ENCODE measurements around the gene LRP1B. TPM values are rescaled to one million over a fixed set of nuclear protein-coding genes. Genes with fewer than 3 reads are reported as not detected.

LRP1B gene
- total and polyA plus RNA-seq, 2 donors (not counting 1 experiment from before 2014, with no cell fraction given): not detected

GRCh38 chr2:140862181-140862580, 1268.6 kb downstream of the LRP1B start:
- Histone ChIP-seq H3K9me3 (ENCODE audit: control extremely low read depth in 1 of 3, control insufficient read depth in 2 of 3, insufficient read depth in 1 of 3, low read length in 2 of 3) (no peaks in the 10 kb centered on the region), H3K9ac (ENCODE audit: low read length) (no peak overlapping the region), H3K4me2 (replicated peaks; ENCODE audit: low read depth, low read length, poor library complexity, severe bottlenecking) (no peak overlapping the region), H3K27me3 (replicated peaks in 1 of 4; ENCODE audit: control extremely low read depth in 1 of 4, control insufficient read depth in 3 of 4, insufficient read depth in 4 of 4, low read length in 3 of 4) (no peaks in the 10 kb centered on the region), H3K27ac (ENCODE audit: low read length in 2 of 2) (no peak overlapping the region), H3K36me3 (replicated peaks in 1 of 2; ENCODE audit: control extremely low read depth in 1 of 2, control insufficient read depth in 1 of 2, extremely low read depth in 1 of 2, insufficient read depth in 2 of 2, low read length in 1 of 2) (no peaks in the 10 kb centered on the region), H4K20me1 (ENCODE audit: control insufficient read depth, insufficient read depth, low read length, poor library complexity, severe bottlenecking) (no peaks in the 10 kb centered on the region), H3K4me3 (ENCODE audit: control extremely low read depth in 1 of 5, extremely low read depth in 1 of 5, insufficient read depth in 1 of 5, low read depth in 2 of 5, low read length in 4 of 5) (no peak overlapping the region), H3K4me1 (ENCODE audit: control insufficient read depth in 2 of 2, insufficient read depth in 2 of 2, low read length in 2 of 2) (no peaks in the 10 kb centered on the region), H3K79me2 (ENCODE audit: control insufficient read depth, insufficient read depth, low read length) (no peaks in the 10 kb centered on the region), H2AFZ (ENCODE audit: insufficient read depth, low read depth, low read length, poor library complexity, severe bottlenecking) (no peak overlapping the region)
- DNase-seq (no peak), ATAC-seq (ENCODE audit: low read depth) (no peak)
- Mint-ChIP-seq H3K27me3 (no peaks in the 10 kb centered on the region), H3K4me3 (no peak overlapping the region), H3K27ac (no peak overlapping the region), H3K9me3 (ENCODE audit: insufficient read depth) (peaks cover 4% of the 10 kb centered on the region), H3K4me1 (no peaks in the 10 kb centered on the region)
- POLR2A ChIA-PET: no interaction called here
- CTCF ChIA-PET: no interaction called here
- no peak for TF ChIP-seq EZH2 (IDR thresholded peaks at IDR 0.05; ENCODE audit: borderline replicate concordance, insufficient read depth, low read depth, low read length, poor library complexity, severe bottlenecking)
- TF ChIP-seq, protein P1, sequence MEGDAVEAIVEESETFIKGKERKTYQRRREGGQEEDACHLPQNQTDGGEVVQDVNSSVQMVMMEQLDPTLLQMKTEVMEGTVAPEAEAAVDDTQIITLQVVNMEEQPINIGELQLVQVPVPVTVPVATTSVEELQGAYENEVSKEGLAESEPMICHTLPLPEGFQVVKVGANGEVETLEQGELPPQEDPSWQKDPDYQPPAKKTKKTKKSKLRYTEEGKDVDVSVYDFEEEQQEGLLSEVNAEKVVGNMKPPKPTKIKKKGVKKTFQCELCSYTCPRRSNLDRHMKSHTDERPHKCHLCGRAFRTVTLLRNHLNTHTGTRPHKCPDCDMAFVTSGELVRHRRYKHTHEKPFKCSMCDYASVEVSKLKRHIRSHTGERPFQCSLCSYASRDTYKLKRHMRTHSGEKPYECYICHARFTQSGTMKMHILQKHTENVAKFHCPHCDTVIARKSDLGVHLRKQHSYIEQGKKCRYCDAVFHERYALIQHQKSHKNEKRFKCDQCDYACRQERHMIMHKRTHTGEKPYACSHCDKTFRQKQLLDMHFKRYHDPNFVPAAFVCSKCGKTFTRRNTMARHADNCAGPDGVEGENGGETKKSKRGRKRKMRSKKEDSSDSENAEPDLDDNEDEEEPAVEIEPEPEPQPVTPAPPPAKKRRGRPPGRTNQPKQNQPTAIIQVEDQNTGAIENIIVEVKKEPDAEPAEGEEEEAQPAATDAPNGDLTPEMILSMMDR (IDR thresholded peaks at IDR 0.05): no peak
- no CpG with 5 or more reads among the region's 2 CpGs for WGBS (ENCODE audit: insufficient coverage)
- intact Hi-C loops (cut with micrococcal nuclease): no loop called here

- Histone ChIP-seq H3K4me1 (ENCODE audit: control insufficient read depth in 2 of 2, insufficient read depth in 2 of 2, low read length in 2 of 2) (no peaks in the 10 kb centered on the region), H3K27me3 (replicated peaks in 1 of 4; ENCODE audit: control extremely low read depth in 1 of 4, control insufficient read depth in 3 of 4, insufficient read depth in 4 of 4, low read length in 3 of 4) (no peaks in the 10 kb centered on the region), H3K4me2 (replicated peaks; ENCODE audit: low read depth, low read length, poor library complexity, severe bottlenecking) (no peak overlapping the region), H3K27ac (ENCODE audit: low read length in 2 of 2) (no peak overlapping the region), H3K79me2 (ENCODE audit: control insufficient read depth, insufficient read depth, low read length) (no peaks in the 10 kb centered on the region), H3K4me3 (ENCODE audit: control extremely low read depth in 1 of 5, extremely low read depth in 1 of 5, insufficient read depth in 1 of 5, low read depth in 2 of 5, low read length in 4 of 5) (no peak overlapping the region), H4K20me1 (ENCODE audit: control insufficient read depth, insufficient read depth, low read length, poor library complexity, severe bottlenecking) (no peaks in the 10 kb centered on the region), H2AFZ (ENCODE audit: insufficient read depth, low read depth, low read length, poor library complexity, severe bottlenecking) (no peak overlapping the region), H3K36me3 (replicated peaks in 1 of 2; ENCODE audit: control extremely low read depth in 1 of 2, control insufficient read depth in 1 of 2, extremely low read depth in 1 of 2, insufficient read depth in 2 of 2, low read length in 1 of 2) (no peaks in the 10 kb centered on the region), H3K9ac (ENCODE audit: low read length) (no peak overlapping the region), H3K9me3 (ENCODE audit: control extremely low read depth in 1 of 3, control insufficient read depth in 2 of 3, insufficient read depth in 1 of 3, low read length in 2 of 3) (no peaks in the 10 kb centered on the region)
- no CpG with 5 or more reads among the region's 3 CpGs for WGBS (ENCODE audit: insufficient coverage)
- Mint-ChIP-seq H3K27me3 (no peaks in the 10 kb centered on the region), H3K4me1 (no peaks in the 10 kb centered on the region), H3K4me3 (no peak overlapping the region), H3K9me3 (ENCODE audit: insufficient read depth) (peaks cover 4% of the 10 kb centered on the region), H3K27ac (no peak overlapping the region)
- CTCF ChIA-PET: no interaction called here
- TF ChIP-seq EZH2 (IDR thresholded peaks at IDR 0.05; ENCODE audit: borderline replicate concordance, insufficient read depth, low read depth, low read length, poor library complexity, severe bottlenecking): no peak
- TF ChIP-seq, protein P1 (IDR thresholded peaks at IDR 0.05): no peak
- POLR2A ChIA-PET: no interaction called here
- no peak for DNase-seq
- no peak for ATAC-seq (ENCODE audit: low read depth)
- intact Hi-C loops (cut with micrococcal nuclease): no loop called here
Measured at GRCh38 chr2:140861666-140862065, 1269.2 kb downstream of the LRP1B start.
